ENCODE measurements around the gene GPX2.

GPX2 gene

DNA sequence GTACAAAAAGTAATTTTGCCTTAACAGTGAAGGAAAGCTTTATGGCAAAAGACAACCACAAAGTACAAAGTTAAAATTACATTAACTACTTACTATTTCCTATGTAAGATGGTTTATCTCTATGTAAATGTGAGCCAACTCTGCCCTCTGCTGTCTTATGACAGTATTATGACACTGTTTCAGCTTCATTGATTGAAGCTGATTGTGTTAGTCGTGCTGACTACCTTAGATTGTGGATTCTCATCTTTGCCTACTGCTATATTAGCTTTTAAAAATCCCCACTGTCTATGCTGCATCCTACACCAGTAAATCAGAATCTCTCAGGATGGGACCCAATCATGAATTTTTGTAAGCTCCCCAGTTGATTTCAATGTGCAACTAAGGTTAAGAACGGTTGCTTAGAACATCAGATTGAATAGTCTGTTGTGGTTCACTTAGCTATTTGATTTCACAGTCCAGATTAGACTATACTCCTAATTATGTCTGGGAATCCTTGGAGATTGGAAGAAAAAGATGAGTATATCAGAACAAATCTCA is 50.6 kb downstream of the GPX2 start:
- Mint-ChIP-seq H3K4me1 (ENCODE audit: low read depth) (no peaks in the 10 kb centered on the region), H3K27me3 (peaks cover 14% of the 10 kb centered on the region), H3K27ac (no peak overlapping the region), H3K4me3 (no peak overlapping the region), H3K36me3 (ENCODE audit: low read depth) (no peaks in the 10 kb centered on the region), H3K9me3 (no peaks in the 10 kb centered on the region)
- intact Hi-C loops (cut with micrococcal nuclease), result loop anchor here (5.0 kb wide), 2 partner anchors 70 to 220 kb away; no protein-coding TSS in a partner anchor

- H3K27ac Mint-ChIP-seq, result no peak overlapping the region
- H3K27me3 Mint-ChIP-seq, result peaks cover 16% of the 10 kb centered on the region
- no peaks in the 10 kb centered on the region for H3K4me1 Mint-ChIP-seq (ENCODE audit: low read depth)
- no peaks in the 10 kb centered on the region for H3K9me3 Mint-ChIP-seq
- intact Hi-C loops (cut with micrococcal nuclease), result loop anchor here (5.0 kb wide), 2 partner anchors 69 to 219 kb away; no protein-coding TSS in a partner anchor
- H3K4me3 Mint-ChIP-seq, result no peak overlapping the region
- H3K36me3 Mint-ChIP-seq (ENCODE audit: low read depth), result no peaks in the 10 kb centered on the region
These were observed 51.2 kb downstream of the GPX2 start for GRCh38 chr14:64891173-64891838.

- no peak overlapping the region for H3K27ac Mint-ChIP-seq
- peaks cover 21% of the 10 kb centered on the region for H3K27me3 Mint-ChIP-seq
- H3K9me3 Mint-ChIP-seq, result no peaks in the 10 kb centered on the region
- H3K4me3 Mint-ChIP-seq, result no peak overlapping the region
- intact Hi-C loops (cut with micrococcal nuclease), result no loop called here
- H3K36me3 Mint-ChIP-seq (ENCODE audit: low read depth), result no peaks in the 10 kb centered on the region
- no peaks in the 10 kb centered on the region for H3K4me1 Mint-ChIP-seq (ENCODE audit: low read depth)
These were observed 53.2 kb downstream of the GPX2 start for GRCh38 chr14:64889352-64889751.
